Thoracic aorta (tissue), 2 donors: ENCODE data around the gene UBE2D3. TPM values are rescaled to one million over a fixed set of nuclear protein-coding genes. Genes with fewer than 3 reads are reported as not detected.
A peak's percentile ranks its signal among the peaks of the same experiment; 100 is the strongest.

Experiments
- ATAC-seq: fragments of 150-250 bp; one replicate; pipeline ENCODE4 v1.8.0; 2017; ENCODE audit warnings: low read depth; ENCODE audit not compliant: insufficient number of reproducible peaks, low FRiP score
- DNase-seq: peaks from one replicate; pipeline ENCODE4 v3.0.0-alpha.2; 2020; ENCODE audit warnings: low spot score
- H3K27ac ChIP-seq, 2 donors: fragments of 200-600 bp; sonication (generic); 1 replicate in 1 of 2; 2 replicates in 1 of 2; pipeline ENCODE4 v1.5.1; 2016; ENCODE audit warnings: mild to moderate bottlenecking in 2 of 2, moderate library complexity in 2 of 2
- H3K27me3 ChIP-seq: fragments of 200-600 bp; sonication (generic); replicated peaks from 2 replicates; pipeline ENCODE4 v1.6.0; 2016; ENCODE audit warnings: mild to moderate bottlenecking; ENCODE audit not compliant: insufficient read depth
- H3K36me3 ChIP-seq: fragments of 200-600 bp; sonication (generic); one replicate; pipeline ENCODE4 v1.5.1; 2016
- H3K4me1 ChIP-seq, 2 donors: fragments of 200-600 bp; sonication (generic); 1 replicate in 1 of 2; 2 replicates in 1 of 2; pipeline versions ENCODE4 v1.5.1 to v1.6.0; 2016; ENCODE audit warnings: low read depth in 2 of 2, mild to moderate bottlenecking in 1 of 2; ENCODE audit not compliant: control insufficient read depth in 1 of 2
- H3K4me3 ChIP-seq: fragments of 200-600 bp; sonication (generic); 2 replicates; pipeline ENCODE4 v1.5.1; 2016; ENCODE audit warnings: mild to moderate bottlenecking
- H3K9me3 ChIP-seq: fragments of 200-600 bp; sonication (generic); 2 replicates; pipeline ENCODE4 v1.5.1; 2016
- total RNA-seq, 2 donors: library from RNA; depleted of rRNA; stranded (reverse); fragments of >200 nt; gene quantifications; one replicate each; pipeline versions ENCODE4 v1.1.0 to v1.2.3, GENCODE V29; 2016
- TF ChIP-seq, protein P1 (sequence below): fragments of 200-600 bp; sonication (generic); IDR thresholded peaks from one replicate; pipeline ENCODE4 v1.5.1; 2019; ENCODE audit warnings: antibody characterized with exemption

The UBE2D3 gene
- total RNA-seq, 2 donors from 2014 or later: 245 to 376 TPM

DNA sequence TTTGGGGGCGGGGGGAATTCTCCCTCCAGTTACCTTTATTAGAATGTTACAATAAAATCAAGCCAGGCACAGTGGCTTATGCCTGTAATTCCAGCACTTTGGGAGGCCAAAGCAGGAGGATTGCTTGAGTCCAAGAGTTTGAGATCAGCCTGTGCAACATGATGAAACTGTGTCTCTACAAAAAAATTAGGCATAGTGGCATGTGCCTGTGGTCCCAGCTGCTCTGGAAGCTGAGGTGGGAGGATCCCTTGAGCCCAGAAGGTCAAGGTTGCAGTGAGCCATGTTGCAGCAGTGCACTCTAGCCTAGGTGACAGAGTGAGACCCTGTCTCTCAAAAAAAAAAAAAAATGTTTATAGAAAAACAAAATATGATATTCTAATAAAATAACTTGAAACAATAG is 5.3 kb upstream of the UBE2D3 start:
- Histone ChIP-seq H3K36me3 (no peaks in the 10 kb centered on the region), H3K4me1 (peaks cover 0 to 8% of the 10 kb centered on the region in 2 donors), H3K9me3 (no peaks in the 10 kb centered on the region), H3K4me3 (no peak overlapping the region), H3K27me3 (no peaks in the 10 kb centered on the region), H3K27ac (no peak overlapping the region)
- DNase-seq: no peak
- no peak for ATAC-seq
- TF ChIP-seq, protein P1, sequence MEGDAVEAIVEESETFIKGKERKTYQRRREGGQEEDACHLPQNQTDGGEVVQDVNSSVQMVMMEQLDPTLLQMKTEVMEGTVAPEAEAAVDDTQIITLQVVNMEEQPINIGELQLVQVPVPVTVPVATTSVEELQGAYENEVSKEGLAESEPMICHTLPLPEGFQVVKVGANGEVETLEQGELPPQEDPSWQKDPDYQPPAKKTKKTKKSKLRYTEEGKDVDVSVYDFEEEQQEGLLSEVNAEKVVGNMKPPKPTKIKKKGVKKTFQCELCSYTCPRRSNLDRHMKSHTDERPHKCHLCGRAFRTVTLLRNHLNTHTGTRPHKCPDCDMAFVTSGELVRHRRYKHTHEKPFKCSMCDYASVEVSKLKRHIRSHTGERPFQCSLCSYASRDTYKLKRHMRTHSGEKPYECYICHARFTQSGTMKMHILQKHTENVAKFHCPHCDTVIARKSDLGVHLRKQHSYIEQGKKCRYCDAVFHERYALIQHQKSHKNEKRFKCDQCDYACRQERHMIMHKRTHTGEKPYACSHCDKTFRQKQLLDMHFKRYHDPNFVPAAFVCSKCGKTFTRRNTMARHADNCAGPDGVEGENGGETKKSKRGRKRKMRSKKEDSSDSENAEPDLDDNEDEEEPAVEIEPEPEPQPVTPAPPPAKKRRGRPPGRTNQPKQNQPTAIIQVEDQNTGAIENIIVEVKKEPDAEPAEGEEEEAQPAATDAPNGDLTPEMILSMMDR: no peak

DNA sequence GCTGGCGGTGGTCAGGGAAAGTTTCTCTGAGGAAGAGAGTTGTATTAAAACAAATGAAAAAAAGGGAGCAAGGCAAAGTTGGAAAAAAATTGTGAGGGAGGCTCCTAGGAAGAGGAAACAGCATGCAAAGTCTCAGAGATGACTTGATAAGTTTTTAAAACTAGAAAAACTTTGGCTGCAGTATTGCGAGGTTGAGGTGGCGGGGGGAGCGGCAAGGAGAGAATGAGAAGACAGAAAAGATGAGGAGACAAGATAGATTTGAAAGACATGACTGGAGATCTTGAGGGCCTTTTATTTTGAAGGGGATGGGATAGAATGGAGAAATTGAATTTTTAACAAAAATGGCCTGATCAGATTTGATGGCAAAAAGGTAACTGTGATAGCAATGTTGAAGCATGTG is 4.8 kb upstream of the UBE2D3 start:
- no peak overlapping the region for H3K4me3 ChIP-seq
- H3K27ac ChIP-seq: no peak overlapping the region
- H3K9me3 ChIP-seq: no peaks in the 10 kb centered on the region
- TF ChIP-seq, protein P1: no peak
- H3K27me3 ChIP-seq: no peaks in the 10 kb centered on the region
- ATAC-seq (no peak), DNase-seq (no peak)
- H3K36me3 ChIP-seq: no peaks in the 10 kb centered on the region
- H3K4me1 ChIP-seq: peaks cover 0 to 8% of the 10 kb centered on the region in 2 donors

DNA sequence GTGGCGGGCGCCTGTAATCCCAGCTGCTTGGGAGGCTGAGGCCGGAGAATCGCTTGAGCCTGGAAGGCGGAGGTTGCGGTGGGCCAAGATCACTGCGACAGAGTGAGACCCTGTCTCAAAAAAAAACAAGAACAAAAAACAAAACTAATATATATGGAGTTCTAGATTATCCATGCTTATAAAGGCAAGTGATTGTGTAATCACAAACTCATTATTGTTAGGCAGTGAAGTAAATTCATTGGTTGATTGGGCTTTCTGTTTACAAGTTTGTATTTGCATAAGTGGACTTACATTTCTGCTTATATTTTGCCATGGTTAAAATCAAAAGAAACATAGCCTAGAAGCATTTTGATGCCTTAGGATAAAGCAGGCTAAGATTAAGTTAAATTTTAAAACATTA is 2.5 kb upstream of the UBE2D3 start:
- Histone ChIP-seq H3K36me3 (no peaks in the 10 kb centered on the region), H3K4me3 (no peak overlapping the region), H3K27me3 (no peaks in the 10 kb centered on the region), H3K4me1 (peaks cover 0 to 8% of the 10 kb centered on the region in 2 donors), H3K27ac (no peak overlapping the region), H3K9me3 (no peaks in the 10 kb centered on the region)
- DNase-seq: no peak
- TF ChIP-seq, protein P1: no peak
- ATAC-seq: no peak

DNA sequence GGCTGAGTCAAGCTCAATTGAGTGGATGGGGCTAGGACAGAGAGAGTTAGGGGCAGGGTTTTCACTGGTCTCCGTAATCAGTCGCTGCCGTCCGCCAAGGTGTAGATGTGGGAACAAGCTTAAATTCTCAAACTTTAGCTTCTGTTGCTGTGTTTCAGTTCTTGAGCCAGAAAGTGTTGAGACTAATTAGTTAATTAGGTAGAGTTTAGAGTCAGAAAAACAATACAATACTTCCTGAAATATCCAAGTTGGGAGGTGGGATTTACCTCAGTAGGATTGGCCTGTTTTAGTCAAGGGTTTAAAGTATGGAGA is 1.1 kb upstream of the UBE2D3 start:
- DNase-seq: no peak
- Histone ChIP-seq H3K36me3 (no peaks in the 10 kb centered on the region), H3K27ac (peak overlapping the region; percentile 98 to 100), H3K4me3 (peak overlapping the region; percentile 88), H3K9me3 (no peaks in the 10 kb centered on the region), H3K4me1 (peaks cover 7 to 21% of the 10 kb centered on the region in 2 donors), H3K27me3 (no peaks in the 10 kb centered on the region)
- TF ChIP-seq, protein P1: no peak
- ATAC-seq: no peak

DNA sequence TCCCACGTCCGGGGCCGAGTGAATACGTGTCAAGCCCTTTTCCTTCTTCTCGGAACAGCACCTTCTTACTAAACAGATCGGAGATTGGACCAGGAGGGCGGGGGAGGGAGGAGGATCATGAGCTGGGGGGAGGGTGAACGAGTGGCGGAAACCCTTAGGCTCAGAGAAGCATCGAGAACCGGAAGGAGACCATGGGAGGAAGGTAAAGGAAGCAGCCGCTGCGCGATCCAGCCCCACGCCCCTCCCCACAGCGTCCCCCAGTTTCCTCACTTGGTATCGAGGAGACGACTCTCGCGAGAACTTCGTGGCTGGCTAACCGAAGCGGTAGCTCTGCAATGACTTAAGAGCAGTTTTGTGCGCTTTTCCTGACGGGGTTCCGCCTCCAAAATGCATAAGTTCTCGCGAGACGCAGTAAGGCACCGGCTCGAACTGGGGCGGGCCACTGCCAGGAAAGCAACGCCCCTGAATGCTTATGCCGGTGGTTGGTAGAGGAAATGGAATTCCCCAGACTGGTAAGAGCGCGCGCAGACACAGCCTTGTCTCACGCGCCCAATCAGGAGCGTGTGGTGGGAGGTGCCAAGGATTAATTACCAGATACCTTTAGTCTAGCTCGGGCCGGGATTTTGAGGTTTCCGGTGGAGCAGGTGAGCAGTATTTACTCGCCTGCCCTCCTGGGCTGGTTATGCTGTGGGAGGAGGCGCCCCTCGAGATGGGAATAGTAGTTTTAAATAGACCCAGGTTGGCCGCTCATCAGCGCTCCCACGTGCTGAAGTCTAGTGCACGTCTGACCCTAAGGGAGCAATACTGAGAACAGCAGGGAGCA is 534 bp upstream of the UBE2D3 start:
- ATAC-seq: peak; percentile 74
- H3K4me3 ChIP-seq: peak overlapping the region; percentile 88
- H3K36me3 ChIP-seq: no peaks in the 10 kb centered on the region
- peak; percentile 98 for DNase-seq
- TF ChIP-seq, protein P1: no peak
- H3K4me1 ChIP-seq: peaks cover 7 to 26% of the 10 kb centered on the region in 2 donors
- H3K27ac ChIP-seq: peak overlapping the region; percentile 98 to 100
- H3K9me3 ChIP-seq: no peaks in the 10 kb centered on the region
- no peaks in the 10 kb centered on the region for H3K27me3 ChIP-seq
